Osteocyte (in vitro differentiated cells): ENCODE data around the gene NCAM1. TPM values are rescaled to one million over a fixed set of nuclear protein-coding genes. Genes with fewer than 3 reads are reported as not detected.

ENCODE experiments used
- DNase-seq: peaks from one replicate; pipeline ENCODE4 v3.0.0; 2021; ENCODE audit warnings: mixed read lengths; ENCODE audit not compliant: unreplicated experiment; ENCODE audit errors: extremely low spot score
- H3K27ac Mint-ChIP-seq: one replicate; pipeline ENCODE4 v1.8.0; 2021; ENCODE audit warnings: mild to moderate bottlenecking, mixed read lengths; ENCODE audit not compliant: unreplicated experiment
- H3K27me3 Mint-ChIP-seq: one replicate; pipeline ENCODE4 v1.8.0; 2021; ENCODE audit warnings: mixed read lengths; ENCODE audit not compliant: unreplicated experiment
- H3K36me3 Mint-ChIP-seq: one replicate; pipeline ENCODE4 v1.8.0; 2021; ENCODE audit warnings: mixed read lengths; ENCODE audit not compliant: unreplicated experiment
- H3K4me1 Mint-ChIP-seq: one replicate; pipeline ENCODE4 v1.8.0; 2021; ENCODE audit warnings: mixed read lengths; ENCODE audit not compliant: unreplicated experiment
- H3K4me3 Mint-ChIP-seq: one replicate; pipeline ENCODE4 v1.8.0; 2021; ENCODE audit warnings: mild to moderate bottlenecking, moderate library complexity, mixed read lengths; ENCODE audit not compliant: unreplicated experiment
- H3K9me3 Mint-ChIP-seq: one replicate; pipeline ENCODE4 v1.8.0; 2021; ENCODE audit warnings: mixed read lengths; ENCODE audit not compliant: unreplicated experiment
- total RNA-seq: library from RNA; stranded (reverse); gene quantifications from 2 replicates; pipeline ENCODE4 v1.2.1, GENCODE V29; 2021
- TF ChIP-seq, protein P1 (sequence below): fragments of 200-600 bp; sonication (generic); IDR thresholded peaks from 2 replicates; pipeline ENCODE4 v1.5.0; 2021; ENCODE audit warnings: antibody characterized with exemption, mild to moderate bottlenecking, moderate library complexity

Gene NCAM1
- total RNA-seq, 1 donor from 2014 or later = 2.2 TPM

- Mint-ChIP-seq H3K27ac (no peak overlapping the region), H3K4me1 (no peaks in the 10 kb centered on the region), H3K4me3 (no peak overlapping the region), H3K36me3 (no peaks in the 10 kb centered on the region), H3K27me3 (no peaks in the 10 kb centered on the region), H3K9me3 (no peaks in the 10 kb centered on the region)
- DNase-seq = no peak
- TF ChIP-seq, protein P1, sequence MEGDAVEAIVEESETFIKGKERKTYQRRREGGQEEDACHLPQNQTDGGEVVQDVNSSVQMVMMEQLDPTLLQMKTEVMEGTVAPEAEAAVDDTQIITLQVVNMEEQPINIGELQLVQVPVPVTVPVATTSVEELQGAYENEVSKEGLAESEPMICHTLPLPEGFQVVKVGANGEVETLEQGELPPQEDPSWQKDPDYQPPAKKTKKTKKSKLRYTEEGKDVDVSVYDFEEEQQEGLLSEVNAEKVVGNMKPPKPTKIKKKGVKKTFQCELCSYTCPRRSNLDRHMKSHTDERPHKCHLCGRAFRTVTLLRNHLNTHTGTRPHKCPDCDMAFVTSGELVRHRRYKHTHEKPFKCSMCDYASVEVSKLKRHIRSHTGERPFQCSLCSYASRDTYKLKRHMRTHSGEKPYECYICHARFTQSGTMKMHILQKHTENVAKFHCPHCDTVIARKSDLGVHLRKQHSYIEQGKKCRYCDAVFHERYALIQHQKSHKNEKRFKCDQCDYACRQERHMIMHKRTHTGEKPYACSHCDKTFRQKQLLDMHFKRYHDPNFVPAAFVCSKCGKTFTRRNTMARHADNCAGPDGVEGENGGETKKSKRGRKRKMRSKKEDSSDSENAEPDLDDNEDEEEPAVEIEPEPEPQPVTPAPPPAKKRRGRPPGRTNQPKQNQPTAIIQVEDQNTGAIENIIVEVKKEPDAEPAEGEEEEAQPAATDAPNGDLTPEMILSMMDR = no peak
These were observed 95.8 kb downstream of the NCAM1 start for GRCh38 chr11:113057038-113057437.

- TF ChIP-seq, protein P1 = no peak
- H3K27me3 Mint-ChIP-seq = no peaks in the 10 kb centered on the region
- no peak for DNase-seq
- no peaks in the 10 kb centered on the region for H3K36me3 Mint-ChIP-seq
- no peaks in the 10 kb centered on the region for H3K4me1 Mint-ChIP-seq
- no peak overlapping the region for H3K4me3 Mint-ChIP-seq
- no peak overlapping the region for H3K27ac Mint-ChIP-seq
- no peaks in the 10 kb centered on the region for H3K9me3 Mint-ChIP-seq
These were observed 98.3 kb downstream of the NCAM1 start for GRCh38 chr11:113059548-113059947.

DNA sequence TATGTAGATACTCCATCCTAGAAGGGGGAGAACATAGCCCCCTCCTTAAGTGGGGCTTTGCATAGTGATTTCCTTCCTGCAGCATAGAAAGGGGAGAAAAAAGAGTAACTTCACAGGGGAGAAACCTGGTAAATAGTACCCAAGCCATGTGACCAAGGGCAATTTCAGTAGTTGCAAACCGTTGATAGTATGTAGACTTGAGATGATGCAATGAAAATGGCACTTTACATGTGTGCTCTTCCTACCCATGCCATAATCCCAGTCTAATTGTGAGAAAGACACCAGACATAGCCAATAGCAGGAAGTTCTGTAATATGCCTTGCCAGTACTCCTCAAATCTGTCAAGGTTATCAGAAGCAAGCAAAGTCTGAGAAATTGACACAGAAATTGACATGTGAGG, 104.1 kb downstream of the NCAM1 start:
- H3K27me3 Mint-ChIP-seq = no peaks in the 10 kb centered on the region
- no peaks in the 10 kb centered on the region for H3K4me1 Mint-ChIP-seq
- no peak for DNase-seq
- H3K36me3 Mint-ChIP-seq = no peaks in the 10 kb centered on the region
- H3K27ac Mint-ChIP-seq = no peak overlapping the region
- TF ChIP-seq, protein P1 = no peak
- no peak overlapping the region for H3K4me3 Mint-ChIP-seq
- H3K9me3 Mint-ChIP-seq = no peaks in the 10 kb centered on the region

DNA sequence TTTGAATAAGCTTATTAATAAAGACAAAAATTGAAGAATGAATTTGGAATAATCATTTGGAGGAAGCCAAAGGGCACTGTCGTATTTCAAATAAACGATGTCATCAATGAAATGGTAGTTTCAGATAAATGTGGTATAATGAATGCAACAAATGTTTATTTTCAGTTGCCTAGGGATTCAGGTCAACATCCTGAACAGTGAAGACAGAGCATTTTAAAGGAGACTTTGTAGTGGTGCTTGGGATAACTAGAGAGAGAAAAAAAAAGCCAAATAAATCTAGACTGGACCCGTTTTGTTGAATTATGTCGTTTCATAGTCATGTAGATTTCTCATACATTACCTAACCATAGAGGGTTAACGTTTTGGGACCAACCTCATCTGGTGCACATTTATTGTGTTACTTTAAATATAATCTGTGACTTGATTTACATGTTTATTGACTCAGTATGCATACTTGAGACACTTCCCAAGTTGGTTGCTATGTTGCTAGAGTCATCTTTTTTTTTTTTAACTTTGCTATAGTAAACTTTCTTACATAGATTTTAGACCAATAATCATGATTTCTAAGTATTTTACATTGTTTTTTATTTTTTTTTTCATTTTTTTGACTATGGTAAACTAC, 111.1 kb downstream of the NCAM1 start:
- no peaks in the 10 kb centered on the region for H3K27me3 Mint-ChIP-seq
- no peaks in the 10 kb centered on the region for H3K4me1 Mint-ChIP-seq
- H3K9me3 Mint-ChIP-seq = no peaks in the 10 kb centered on the region
- DNase-seq = no peak
- TF ChIP-seq, protein P1 = no peak
- H3K27ac Mint-ChIP-seq = no peak overlapping the region
- H3K4me3 Mint-ChIP-seq = no peak overlapping the region
- H3K36me3 Mint-ChIP-seq = no peaks in the 10 kb centered on the region

DNA sequence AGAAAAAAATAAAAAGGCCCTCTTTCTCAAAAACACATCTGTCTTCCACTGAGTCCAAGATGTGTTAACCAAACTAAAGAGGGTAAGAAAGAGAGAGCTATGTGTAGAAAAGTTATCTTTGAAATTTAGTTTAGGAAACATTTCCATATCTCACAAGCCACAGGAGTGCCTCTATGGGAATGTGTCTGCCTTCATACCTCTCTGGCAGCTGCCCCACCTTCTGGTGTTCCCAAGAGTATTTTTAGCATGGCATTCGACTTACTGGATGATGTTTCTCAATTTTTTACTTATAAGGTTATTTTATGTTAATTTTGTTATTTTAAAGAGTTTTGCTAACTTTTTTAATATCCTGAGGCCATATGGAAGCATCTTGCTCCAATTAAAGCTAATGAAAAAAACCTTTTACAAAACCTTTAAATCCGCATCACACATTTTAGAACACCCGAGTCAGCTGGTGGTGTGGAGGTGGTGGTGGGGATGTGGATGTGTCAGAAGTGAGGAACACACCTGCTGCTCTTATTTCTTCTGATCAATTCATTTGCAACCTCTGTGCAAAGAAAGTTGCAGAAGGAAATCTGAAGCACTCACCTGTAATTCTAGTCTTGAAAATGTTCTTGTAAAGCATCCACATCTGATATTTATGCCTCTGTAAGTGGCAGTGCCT, 112.2 kb downstream of the NCAM1 start:
- Mint-ChIP-seq H3K9me3 (no peaks in the 10 kb centered on the region), H3K27me3 (no peaks in the 10 kb centered on the region), H3K36me3 (no peaks in the 10 kb centered on the region), H3K4me3 (no peak overlapping the region), H3K4me1 (no peaks in the 10 kb centered on the region), H3K27ac (no peak overlapping the region)
- DNase-seq = no peak
- TF ChIP-seq, protein P1 = no peak
